GM19463 (cell line): ENCODE results near the gene PTPRF.
"Not testable (repeated sequence)": the region's sequence is repeated elsewhere in the genome, so short reads cannot be mapped to it uniquely, and the experiment has no call there.

Source experiments
- ATAC-seq: cut with Tn5 transposase; IDR thresholded peaks from one replicate; pipeline ENCODE4 v1.9.1; 2021; ENCODE audit warnings: mild to moderate bottlenecking, moderate library complexity; ENCODE audit not compliant: unreplicated experiment

PTPRF gene

GRCh38 chr1:43536864-43537358 is 6.2 kb downstream of the PTPRF start:
- no peak for ATAC-seq

- ATAC-seq = no peak
Measured at GRCh38 chr1:43537423-43538142, 6.9 kb downstream of the PTPRF start.

- no peak for ATAC-seq
Measured at GRCh38 chr1:43538143-43538487, 7.4 kb downstream of the PTPRF start.

- no peak for ATAC-seq
Measured at GRCh38 chr1:43538969-43539368, 8.3 kb downstream of the PTPRF start.

GRCh38 chr1:43539726-43540434 is 9.2 kb downstream of the PTPRF start:
- ATAC-seq = no peak

- no peak for ATAC-seq
Measured at GRCh38 chr1:43540653-43541071, 10.0 kb downstream of the PTPRF start.

GRCh38 chr1:43541141-43541540 is 10.5 kb downstream of the PTPRF start:
- ATAC-seq = no peak

GRCh38 chr1:43541721-43542401 is 11.2 kb downstream of the PTPRF start:
- no peak for ATAC-seq

GRCh38 chr1:43542527-43543458 is 12.1 kb downstream of the PTPRF start:
- no peak for ATAC-seq

GRCh38 chr1:43543567-43543966 is 12.9 kb downstream of the PTPRF start:
- no peak for ATAC-seq

- no peak for ATAC-seq
Measured at GRCh38 chr1:43545339-43545694, 14.6 kb downstream of the PTPRF start.

- ATAC-seq = no peak
Measured at GRCh38 chr1:43545695-43546387, 15.2 kb downstream of the PTPRF start.

- ATAC-seq = no peak
Measured at GRCh38 chr1:43546388-43547100, 15.9 kb downstream of the PTPRF start.

- ATAC-seq = no peak
Measured at GRCh38 chr1:43547538-43548072, 16.9 kb downstream of the PTPRF start.

- ATAC-seq = no peak
Measured at GRCh38 chr1:43548285-43549271, 17.9 kb downstream of the PTPRF start.

- not testable (repeated sequence) for ATAC-seq
Measured at GRCh38 chr1:43549394-43549793, 18.7 kb downstream of the PTPRF start.

- ATAC-seq = no peak
Measured at GRCh38 chr1:43549921-43550597, 19.4 kb downstream of the PTPRF start.
